EL (cell line): ENCODE data around the gene ING2.

Experiments used
- DNase-seq: peaks from one replicate; pipeline ENCODE4 v3.0.0-alpha.2; 2016

The ING2 gene

GRCh38 chr4:183499801-183500200, 5.1 kb upstream of the ING2 start:
- no peak for DNase-seq

GRCh38 chr4:183503497-183504063, 1.3 kb upstream of the ING2 start:
- no peak for DNase-seq

GRCh38 chr4:183504064-183504929, 561 bp upstream of the ING2 start:
- peak; percentile 98 for DNase-seq

GRCh38 chr4:183505611-183506388, 942 bp downstream of the ING2 start:
- peak; percentile 84 for DNase-seq

- no peak for DNase-seq
Observed at GRCh38 chr4:183506389-183506735, 1.5 kb downstream of the ING2 start.

GRCh38 chr4:183507925-183508696, 3.3 kb downstream of the ING2 start:
- no peak for DNase-seq

- no peak for DNase-seq
Observed at GRCh38 chr4:183508697-183509335, 4.0 kb downstream of the ING2 start.

- no peak for DNase-seq
Observed at GRCh38 chr4:183515411-183515810, 10.6 kb downstream of the ING2 start.

- no peak for DNase-seq
Observed at GRCh38 chr4:183517194-183517593, 12.3 kb downstream of the ING2 start.

- DNase-seq = no peak
Observed at GRCh38 chr4:183517781-183518180, 12.9 kb downstream of the ING2 start.

GRCh38 chr4:183522821-183523220, 18.0 kb downstream of the ING2 start:
- DNase-seq = no peak

- DNase-seq = no peak
Observed at GRCh38 chr4:183527326-183527725, 22.5 kb downstream of the ING2 start.

GRCh38 chr4:183532821-183533220, 28.0 kb downstream of the ING2 start:
- peak; percentile 83 for DNase-seq

GRCh38 chr4:183533698-183534097, 28.8 kb downstream of the ING2 start:
- DNase-seq = no peak

- no peak for DNase-seq
Observed at GRCh38 chr4:183540410-183541009, 35.7 kb downstream of the ING2 start.

- no peak for DNase-seq
Observed at GRCh38 chr4:183541010-183541751, 36.3 kb downstream of the ING2 start.

GRCh38 chr4:183541752-183542040, 36.8 kb downstream of the ING2 start:
- DNase-seq = no peak

GRCh38 chr4:183543435-183543834, 38.6 kb downstream of the ING2 start:
- no peak for DNase-seq

- peak; percentile 8 for DNase-seq
Observed at GRCh38 chr4:183544109-183544508, 39.3 kb downstream of the ING2 start.

- no peak for DNase-seq
Observed at GRCh38 chr4:183546376-183546775, 41.5 kb downstream of the ING2 start.

- no peak for DNase-seq
Observed at GRCh38 chr4:183548306-183548705, 43.4 kb downstream of the ING2 start.
